ENCODE results near the gene PDZD8. TPM values are rescaled to one million over a fixed set of nuclear protein-coding genes. Genes with fewer than 3 reads are reported as not detected.

Gene PDZD8
- total and polyA plus RNA-seq, 2 donors (not counting 1 experiment from before 2014, with no cell fraction given), result 15.4 to 34.6 TPM

DNA sequence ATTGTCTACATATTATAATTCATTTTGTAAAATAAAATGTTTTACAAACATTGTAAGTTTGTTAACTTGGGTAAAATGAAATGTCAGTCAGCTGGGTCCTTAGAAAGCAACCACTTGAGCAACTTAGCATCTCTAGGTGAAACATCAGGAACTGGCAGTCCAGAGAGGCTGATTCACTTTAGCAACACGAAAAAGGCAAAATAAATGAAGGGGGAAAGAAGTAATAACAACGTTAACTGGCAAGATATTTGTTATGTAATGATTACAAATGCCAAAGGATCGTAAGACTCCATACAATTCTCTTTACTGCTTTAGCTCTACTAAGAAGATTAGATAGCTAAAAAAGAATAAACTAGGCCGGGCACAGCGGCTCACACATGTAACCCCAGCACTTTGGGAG lies 5.0 kb downstream of the PDZD8 start:
- Histone ChIP-seq H3K36me3 (ENCODE audit: control insufficient read depth, insufficient read depth, low read length) (no peaks in the 10 kb centered on the region), H2AFZ (ENCODE audit: low read length) (no peak overlapping the region), H3K4me3 (replicated peaks in 1 of 4; ENCODE audit: control extremely low read depth in 1 of 4, insufficient read depth in 1 of 4, low read depth in 3 of 4, low read length in 4 of 4) (no peak overlapping the region), H3K4me2 (ENCODE audit: extremely low read depth, insufficient read depth, low read length) (peak overlapping the region; percentile 25), H3K9me3 (ENCODE audit: control insufficient read depth, insufficient read depth, low read depth, low read length) (no peaks in the 10 kb centered on the region), H3K9ac (ENCODE audit: insufficient read depth, low read length) (no peak overlapping the region), H3K4me1 (ENCODE audit: control insufficient read depth, extremely low read depth, insufficient read depth, low read length) (no peaks in the 10 kb centered on the region), H3K27me3 (ENCODE audit: control insufficient read depth, insufficient read depth, low read length) (no peaks in the 10 kb centered on the region), H4K20me1 (ENCODE audit: control insufficient read depth, extremely low read depth, insufficient read depth, low read length) (peaks cover 3% of the 10 kb centered on the region), H3K27ac (ENCODE audit: insufficient read depth, low read length) (no peak overlapping the region), H3K79me2 (ENCODE audit: control insufficient read depth, insufficient read depth, low read length) (peaks cover 84% of the 10 kb centered on the region)
- TF ChIP-seq CTCF (conservative IDR thresholded peaks at IDR 0.05 in 1 of 2, IDR thresholded peaks at IDR 0.05 in 1 of 2; ENCODE audit: low read depth in 1 of 2, low read length in 2 of 2) (no peak), EZH2 (IDR thresholded peaks at IDR 0.05; ENCODE audit: low read length, missing control alignments) (no peak)
- DNase-seq (ENCODE audit: low read depth in 2 of 2), result peak; percentile 29 to 84

- no peak overlapping the region for H3K4me2 ChIP-seq (ENCODE audit: extremely low read depth, insufficient read depth, low read length)
- no peak overlapping the region for H2AFZ ChIP-seq (ENCODE audit: low read length)
- no peaks in the 10 kb centered on the region for H3K9me3 ChIP-seq (ENCODE audit: control insufficient read depth, insufficient read depth, low read depth, low read length)
- H3K27me3 ChIP-seq (ENCODE audit: control insufficient read depth, insufficient read depth, low read length), result no peaks in the 10 kb centered on the region
- no peaks in the 10 kb centered on the region for H3K36me3 ChIP-seq (ENCODE audit: control insufficient read depth, insufficient read depth, low read length)
- peaks cover 3% of the 10 kb centered on the region for H3K4me1 ChIP-seq (ENCODE audit: control insufficient read depth, extremely low read depth, insufficient read depth, low read length)
- no peak for TF ChIP-seq CTCF (conservative IDR thresholded peaks at IDR 0.05 in 1 of 2, IDR thresholded peaks at IDR 0.05 in 1 of 2; ENCODE audit: low read depth in 1 of 2, low read length in 2 of 2)
- no peak for TF ChIP-seq EZH2 (IDR thresholded peaks at IDR 0.05; ENCODE audit: low read length, missing control alignments)
- H4K20me1 ChIP-seq (ENCODE audit: control insufficient read depth, extremely low read depth, insufficient read depth, low read length), result peaks cover 3% of the 10 kb centered on the region
- no peak overlapping the region for H3K27ac ChIP-seq (ENCODE audit: insufficient read depth, low read length)
- no peak overlapping the region for H3K4me3 ChIP-seq (replicated peaks in 1 of 4; ENCODE audit: control extremely low read depth in 1 of 4, insufficient read depth in 1 of 4, low read depth in 3 of 4, low read length in 4 of 4)
- DNase-seq (ENCODE audit: low read depth in 2 of 2), result no peak
- no peak overlapping the region for H3K9ac ChIP-seq (ENCODE audit: insufficient read depth, low read length)
- peaks cover 76% of the 10 kb centered on the region for H3K79me2 ChIP-seq (ENCODE audit: control insufficient read depth, insufficient read depth, low read length)
Measured at GRCh38 chr10:117367718-117368117, 7.5 kb downstream of the PDZD8 start.

DNA sequence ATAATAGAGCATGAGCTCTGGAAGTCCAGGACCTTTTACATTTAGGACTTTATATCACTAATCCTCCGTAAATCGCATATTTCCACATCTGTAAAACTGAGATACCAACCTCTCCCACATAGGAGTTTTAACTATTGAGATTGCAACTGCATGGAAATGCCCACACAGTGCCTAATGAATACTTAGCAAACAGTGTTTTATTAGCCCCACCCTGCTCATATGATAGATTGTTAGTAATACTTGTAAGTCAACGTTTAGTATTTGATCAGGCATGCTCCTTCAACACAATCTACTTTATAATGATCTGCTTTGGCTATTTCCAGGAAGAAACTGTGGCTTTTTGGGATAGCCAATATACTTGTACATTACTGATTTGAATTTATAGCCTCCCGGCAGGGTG lies 8.5 kb downstream of the PDZD8 start:
- DNase-seq (ENCODE audit: low read depth in 2 of 2), result no peak
- TF ChIP-seq CTCF (conservative IDR thresholded peaks at IDR 0.05 in 1 of 2, IDR thresholded peaks at IDR 0.05 in 1 of 2; ENCODE audit: low read depth in 1 of 2, low read length in 2 of 2) (no peak), EZH2 (IDR thresholded peaks at IDR 0.05; ENCODE audit: low read length, missing control alignments) (no peak)
- H4K20me1 ChIP-seq (ENCODE audit: control insufficient read depth, extremely low read depth, insufficient read depth, low read length), result no peaks in the 10 kb centered on the region

More for the DNA sequence above, 8.5 kb downstream of the PDZD8 start:
- Histone ChIP-seq H3K4me2 (ENCODE audit: extremely low read depth, insufficient read depth, low read length) (no peak overlapping the region), H3K79me2 (ENCODE audit: control insufficient read depth, insufficient read depth, low read length) (peaks cover 71% of the 10 kb centered on the region), H3K9ac (ENCODE audit: insufficient read depth, low read length) (no peak overlapping the region), H3K9me3 (ENCODE audit: control insufficient read depth, insufficient read depth, low read depth, low read length) (no peaks in the 10 kb centered on the region), H3K27me3 (ENCODE audit: control insufficient read depth, insufficient read depth, low read length) (no peaks in the 10 kb centered on the region), H3K4me3 (replicated peaks in 1 of 4; ENCODE audit: control extremely low read depth in 1 of 4, insufficient read depth in 1 of 4, low read depth in 3 of 4, low read length in 4 of 4) (no peak overlapping the region), H3K4me1 (ENCODE audit: control insufficient read depth, extremely low read depth, insufficient read depth, low read length) (peaks cover 3% of the 10 kb centered on the region), H3K27ac (ENCODE audit: insufficient read depth, low read length) (no peak overlapping the region), H2AFZ (ENCODE audit: low read length) (no peak overlapping the region), H3K36me3 (ENCODE audit: control insufficient read depth, insufficient read depth, low read length) (no peaks in the 10 kb centered on the region)

All from fibroblast of lung (primary cell).